Calu3 (cell line): ENCODE data around the gene VGLL4. TPM values are rescaled to one million over a fixed set of nuclear protein-coding genes. Genes with fewer than 3 reads are reported as not detected.

Experiments used
- BruUV-seq: library from RNA; stranded (reverse); fragments of 400-500 nt; replicated peaks from 2 replicates; lab custom pipeline; 2021; lab: Mats Ljungman, UMichigan
- CTCF ChIA-PET: fragments of 300-600 bp; sonication (Branson Sonifier 250); formaldehyde crosslinking; loops from one replicate; lab custom pipeline; 2022; ENCODE audit warnings: antibody characterized with exemption; lab: Charles Lee
- DNase-seq: peaks from one replicate; pipeline ENCODE4 v3.0.0; 2022
- H3K27ac Mint-ChIP-seq: one replicate; pipeline ENCODE4 v1.8.0; 2022; ENCODE audit warnings: mixed read lengths; ENCODE audit not compliant: unreplicated experiment
- H3K27me3 Mint-ChIP-seq: one replicate; pipeline ENCODE4 v1.8.0; 2022; ENCODE audit warnings: mixed read lengths; ENCODE audit not compliant: unreplicated experiment
- H3K36me3 Mint-ChIP-seq: one replicate; pipeline ENCODE4 v1.8.0; 2022; ENCODE audit warnings: mild to moderate bottlenecking, moderate library complexity, mixed read lengths; ENCODE audit not compliant: insufficient read depth, unreplicated experiment
- H3K4me1 Mint-ChIP-seq: one replicate; pipeline ENCODE4 v1.8.0; 2022; ENCODE audit warnings: mild to moderate bottlenecking, low read depth, mixed read lengths; ENCODE audit not compliant: unreplicated experiment
- H3K4me3 Mint-ChIP-seq: one replicate; pipeline ENCODE4 v1.8.0; 2022; ENCODE audit warnings: mild to moderate bottlenecking, low read depth, moderate library complexity, mixed read lengths; ENCODE audit not compliant: unreplicated experiment
- H3K9me3 Mint-ChIP-seq: one replicate; pipeline ENCODE4 v1.8.0; 2022; ENCODE audit warnings: low read depth, mixed read lengths; ENCODE audit not compliant: unreplicated experiment
- intact Hi-C: fragments of 100-400 bp; cut with micrococcal nuclease; formaldehyde crosslinking; loops from one replicate; pipeline ENCODE4 v1.10.0; 2022; ENCODE audit not compliant: unreplicated experiment
- total RNA-seq: library from RNA; stranded (reverse); gene quantifications from 2 replicates; pipeline ENCODE4 v1.2.3, GENCODE V29; 2022
- TF ChIP-seq, protein P1 (sequence below): fragments of 200-600 bp; IDR thresholded peaks from one replicate; pipeline ENCODE4 v1.8.0; 2022; ENCODE audit warnings: antibody characterized with exemption; ENCODE audit not compliant: unreplicated experiment

The VGLL4 gene
- total RNA-seq, 1 experiment from 2014 or later = 51.3 TPM

DNA sequence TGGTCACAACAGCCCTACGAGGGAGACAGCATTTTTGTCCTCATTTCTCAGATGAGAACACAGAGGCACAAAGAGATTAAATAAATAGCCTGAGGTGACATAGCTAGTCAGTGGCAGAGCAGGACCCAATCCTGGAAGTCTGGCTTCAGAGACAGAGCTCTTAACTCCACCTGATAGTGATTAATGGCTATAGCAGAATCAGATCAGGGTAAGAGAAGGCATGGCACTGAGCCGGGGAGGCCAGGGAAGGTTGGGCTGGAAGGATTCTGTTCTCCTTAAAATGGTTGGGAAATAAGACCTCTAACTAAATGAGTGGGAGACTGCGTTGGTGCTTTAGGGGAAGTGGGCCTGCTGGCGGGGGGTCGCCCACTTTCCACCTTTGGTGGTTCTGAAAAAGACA is 104.5 kb downstream of the VGLL4 start:
- TF ChIP-seq, protein P1, sequence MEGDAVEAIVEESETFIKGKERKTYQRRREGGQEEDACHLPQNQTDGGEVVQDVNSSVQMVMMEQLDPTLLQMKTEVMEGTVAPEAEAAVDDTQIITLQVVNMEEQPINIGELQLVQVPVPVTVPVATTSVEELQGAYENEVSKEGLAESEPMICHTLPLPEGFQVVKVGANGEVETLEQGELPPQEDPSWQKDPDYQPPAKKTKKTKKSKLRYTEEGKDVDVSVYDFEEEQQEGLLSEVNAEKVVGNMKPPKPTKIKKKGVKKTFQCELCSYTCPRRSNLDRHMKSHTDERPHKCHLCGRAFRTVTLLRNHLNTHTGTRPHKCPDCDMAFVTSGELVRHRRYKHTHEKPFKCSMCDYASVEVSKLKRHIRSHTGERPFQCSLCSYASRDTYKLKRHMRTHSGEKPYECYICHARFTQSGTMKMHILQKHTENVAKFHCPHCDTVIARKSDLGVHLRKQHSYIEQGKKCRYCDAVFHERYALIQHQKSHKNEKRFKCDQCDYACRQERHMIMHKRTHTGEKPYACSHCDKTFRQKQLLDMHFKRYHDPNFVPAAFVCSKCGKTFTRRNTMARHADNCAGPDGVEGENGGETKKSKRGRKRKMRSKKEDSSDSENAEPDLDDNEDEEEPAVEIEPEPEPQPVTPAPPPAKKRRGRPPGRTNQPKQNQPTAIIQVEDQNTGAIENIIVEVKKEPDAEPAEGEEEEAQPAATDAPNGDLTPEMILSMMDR = no peak
- no peaks in the 10 kb centered on the region for H3K9me3 Mint-ChIP-seq
- intact Hi-C loops = no loop called here
- H3K36me3 Mint-ChIP-seq = no peaks in the 10 kb centered on the region
- no peaks in the 10 kb centered on the region for H3K4me1 Mint-ChIP-seq
- H3K4me3 Mint-ChIP-seq = no peak overlapping the region
- no peak overlapping the region for H3K27ac Mint-ChIP-seq
- no peaks in the 10 kb centered on the region for H3K27me3 Mint-ChIP-seq
- CTCF ChIA-PET = no interaction called here
- no peak for DNase-seq
- no TSS peak for BruUV-seq

DNA sequence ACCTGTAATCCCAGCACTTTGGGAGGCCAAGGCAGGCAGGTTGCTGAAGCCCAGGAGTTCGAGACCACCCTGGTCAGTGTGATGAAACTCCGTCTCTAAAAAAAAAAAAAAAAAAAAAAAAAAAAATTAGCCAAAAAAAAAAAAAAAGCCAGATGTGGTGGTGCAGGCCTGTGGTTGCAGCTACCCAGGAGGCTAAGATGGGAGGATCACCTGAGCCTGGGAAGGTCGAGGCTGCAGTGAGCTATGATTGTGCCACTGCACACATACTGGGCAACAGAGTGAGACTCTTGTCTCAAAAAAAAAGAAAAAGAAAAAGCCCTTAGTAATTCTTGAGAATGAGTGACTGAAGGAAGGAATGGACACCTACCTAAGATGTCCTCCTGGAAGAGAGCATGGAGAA is 105.1 kb downstream of the VGLL4 start:
- no peak overlapping the region for H3K4me3 Mint-ChIP-seq
- no TSS peak for BruUV-seq
- H3K27ac Mint-ChIP-seq = no peak overlapping the region
- DNase-seq = no peak
- H3K4me1 Mint-ChIP-seq = no peaks in the 10 kb centered on the region
- H3K9me3 Mint-ChIP-seq = no peaks in the 10 kb centered on the region
- no peaks in the 10 kb centered on the region for H3K36me3 Mint-ChIP-seq
- intact Hi-C loops = no loop called here
- no peaks in the 10 kb centered on the region for H3K27me3 Mint-ChIP-seq
- TF ChIP-seq, protein P1 = no peak
- CTCF ChIA-PET = interaction anchor here (0.6 kb wide), 1 partner anchor 133 kb away, joined by 3 read pairs; no protein-coding TSS in a partner anchor

DNA sequence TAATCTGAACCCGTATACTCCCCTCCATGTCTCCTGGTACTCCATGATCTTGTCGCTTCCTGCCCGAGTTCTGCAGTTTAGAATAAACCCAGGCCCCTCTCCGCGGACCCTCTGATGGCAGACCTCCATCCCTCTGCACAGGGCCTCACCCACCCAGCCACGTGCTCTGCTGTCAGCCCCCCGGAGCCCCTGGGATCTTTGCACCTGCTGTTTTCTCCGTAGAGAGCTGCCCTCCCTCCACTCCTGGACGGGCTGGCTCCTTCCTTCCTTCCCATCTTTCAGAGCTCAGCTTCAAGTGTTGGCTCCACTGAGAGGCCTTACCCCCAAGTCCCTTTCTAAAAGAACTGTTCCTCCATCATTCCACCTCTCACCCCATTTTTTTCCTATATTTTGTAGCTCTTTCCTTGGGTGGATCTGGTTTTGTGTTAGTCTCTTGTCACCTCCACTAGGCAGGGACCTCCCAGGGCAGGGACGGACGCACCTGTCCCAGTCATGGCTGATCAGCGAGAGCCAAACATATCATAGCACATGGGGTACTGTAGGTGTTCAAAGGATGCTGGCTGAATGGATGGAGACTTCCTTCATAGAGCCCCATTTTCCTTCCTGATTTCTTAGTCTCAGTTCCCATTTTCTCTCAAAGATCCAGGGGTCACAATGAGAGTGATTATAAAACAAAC is 106.6 kb downstream of the VGLL4 start:
- no peaks in the 10 kb centered on the region for H3K36me3 Mint-ChIP-seq
- TF ChIP-seq, protein P1 = no peak
- DNase-seq = no peak
- CTCF ChIA-PET = no interaction called here
- H3K27me3 Mint-ChIP-seq = no peaks in the 10 kb centered on the region
- no peaks in the 10 kb centered on the region for H3K9me3 Mint-ChIP-seq
- no peak overlapping the region for H3K4me3 Mint-ChIP-seq
- no TSS peak for BruUV-seq
- intact Hi-C loops = no loop called here
- no peak overlapping the region for H3K27ac Mint-ChIP-seq
- no peaks in the 10 kb centered on the region for H3K4me1 Mint-ChIP-seq

DNA sequence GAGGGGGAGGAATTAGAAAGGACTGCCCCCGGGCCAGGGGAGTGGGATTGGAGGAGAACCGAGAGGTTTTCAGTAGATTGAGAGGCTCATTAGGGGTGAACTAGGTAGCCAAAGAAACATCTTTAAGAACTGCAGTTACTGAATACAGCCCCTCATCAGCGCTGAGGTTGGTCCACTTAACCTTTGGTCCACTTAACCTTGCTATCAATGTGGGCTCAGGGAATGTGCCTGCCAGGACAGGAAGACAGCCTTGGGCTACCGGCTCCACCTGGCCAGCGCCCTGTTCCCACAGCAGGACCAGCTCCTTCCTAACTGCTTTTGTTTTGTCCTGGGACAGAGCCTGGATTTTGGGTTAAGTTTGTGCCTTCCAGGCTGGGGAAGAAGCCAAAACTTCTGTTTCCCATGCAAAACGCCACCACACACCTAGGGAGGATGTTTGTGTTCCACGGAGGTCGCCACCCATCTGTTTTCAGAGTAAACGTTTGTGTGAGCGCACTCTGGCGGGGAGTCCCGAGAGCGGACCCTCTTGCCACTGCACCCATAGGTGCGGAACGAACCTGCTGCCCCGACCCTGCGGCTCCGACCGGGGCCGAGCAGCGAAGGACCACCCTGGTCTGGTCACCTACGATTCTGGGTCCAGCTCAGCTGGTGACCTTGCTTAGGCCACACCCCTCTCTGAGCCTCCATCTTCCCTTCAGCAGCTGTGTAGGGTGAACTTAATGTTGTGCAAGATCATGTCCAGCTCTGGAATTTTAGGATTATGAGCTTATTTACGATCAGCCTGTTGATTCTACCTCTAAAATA is 107.4 kb downstream of the VGLL4 start:
- CTCF ChIA-PET = no interaction called here
- intact Hi-C loops = no loop called here
- H3K36me3 Mint-ChIP-seq = no peaks in the 10 kb centered on the region
- TF ChIP-seq, protein P1 = no peak
- H3K4me3 Mint-ChIP-seq = no peak overlapping the region
- H3K9me3 Mint-ChIP-seq = no peaks in the 10 kb centered on the region
- BruUV-seq = no TSS peak
- no peak for DNase-seq
- H3K27me3 Mint-ChIP-seq = no peaks in the 10 kb centered on the region
- no peaks in the 10 kb centered on the region for H3K4me1 Mint-ChIP-seq
- no peak overlapping the region for H3K27ac Mint-ChIP-seq
